HepG2 (cell line): ENCODE data around the gene RTN4RL2. TPM values are rescaled to one million over a fixed set of nuclear protein-coding genes. Genes with fewer than 3 reads are reported as not detected.

Experiments used
- E2F2 ChIP-seq: sonication (generic); formaldehyde crosslinking; IDR thresholded peaks from 2 replicates; pipeline ENCODE4 v1.4.0; 2020; ENCODE audit warnings: missing genetic modification reagents, borderline replicate concordance
- HNF1A ChIP-seq, 2 experiments: sonication (generic) in 1 of 2; formaldehyde crosslinking in 1 of 2; IDR thresholded peaks; 2 replicates each; pipeline versions ENCODE4 v1.4.0 to v1.6.1; 2016 to 2020; ENCODE audit warnings: borderline replicate concordance in 1 of 2, low read depth in 1 of 2, mild to moderate bottlenecking in 1 of 2, missing genetic modification reagents in 1 of 2
- HNF4G ChIP-seq, 2 experiments: sonication (generic) in 1 of 2; formaldehyde crosslinking in 1 of 2; IDR thresholded peaks; 2 replicates each; pipeline versions ENCODE4 v1.4.0 to v1.6.1; 2011 to 2020; ENCODE audit warnings: borderline replicate concordance in 2 of 2, low read depth in 2 of 2, mild to moderate bottlenecking in 2 of 2, low read length in 1 of 2, missing genetic modification reagents in 1 of 2, moderate library complexity in 1 of 2
- KDM5B ChIP-seq: sonication (generic); formaldehyde crosslinking; IDR thresholded peaks from 2 replicates; pipeline ENCODE4 v1.4.0; 2020; ENCODE audit warnings: missing genetic modification reagents, mild to moderate bottlenecking, borderline replicate concordance
- KLF9 ChIP-seq: IDR thresholded peaks from 2 replicates; pipeline ENCODE4 v1.6.1; 2016; ENCODE audit warnings: low read depth
- RXRB ChIP-seq: IDR thresholded peaks from 2 replicates; pipeline ENCODE4 v1.6.1; 2016; ENCODE audit warnings: borderline replicate concordance, missing genetic modification reagents, missing compliant biosample characterization
- SOX6 ChIP-seq, 2 experiments: fragments of 450-650 bp in 1 of 2; sonication (generic) in 1 of 2; formaldehyde crosslinking in 1 of 2; IDR thresholded peaks; 2 replicates each; pipeline versions ENCODE4 v1.4.0 to v1.6.1; 2017 to 2020; ENCODE audit warnings: antibody characterized with exemption in 1 of 2, mild to moderate bottlenecking in 1 of 2, missing genetic modification reagents in 1 of 2
- ZNF616 ChIP-seq: sonication (generic); formaldehyde crosslinking; IDR thresholded peaks from 2 replicates; pipeline ENCODE4 v1.5.0; 2020; ENCODE audit warnings: low read depth, mild to moderate bottlenecking, missing genetic modification reagents
- ZNF704 ChIP-seq: sonication (generic); formaldehyde crosslinking; IDR thresholded peaks from 2 replicates; pipeline ENCODE4 v1.8.1; 2023; ENCODE audit warnings: mild to moderate bottlenecking, inconsistent platforms, moderate library complexity, missing genetic modification reagents, borderline replicate concordance
- ZSCAN25 ChIP-seq: sonication (generic); formaldehyde crosslinking; IDR thresholded peaks from 2 replicates; pipeline ENCODE4 v1.8.0; 2022; ENCODE audit warnings: mild to moderate bottlenecking, missing genetic modification reagents
- polyA plus RNA-seq, 8 experiments: library from polyadenylated mRNA; depleted of rRNA in 3 of 8; stranded (reverse) in 7 of 8; unstranded in 1 of 8; fragments of >200 nt; fragmentation: Illumina TruSeq in 4 of 8; extraction: Trizol in 4 of 8; gene quantifications; 2 replicates each; pipeline versions ENCODE4 v1.2.1 to v1.2.3, GENCODE V29; 2011 to 2016; ENCODE audit warnings: low read depth in 4 of 8, missing spikeins in 1 of 8, mixed read lengths in 1 of 8; ENCODE audit not compliant: insufficient read depth in 1 of 8
- total RNA-seq, 5 experiments: library from RNA; depleted of rRNA; stranded (reverse); fragments of >200 nt; fragmentation: Illumina TruSeq; extraction: Trizol; gene quantifications; 2 replicates each; pipeline ENCODE4 v1.2.3, GENCODE V29; 2016; ENCODE audit warnings: low read depth in 1 of 5
- TF ChIP-seq, protein P1 (sequence below): sonication (generic); formaldehyde crosslinking; IDR thresholded peaks from 2 replicates; pipeline ENCODE4 v1.5.0; 2020; ENCODE audit warnings: mild to moderate bottlenecking, missing genetic modification reagents

RTN4RL2 gene
- total and polyA plus RNA-seq, 2 of the 13 experiments (the other 11 are each of a cell fraction or from before 2014, with no cell fraction given), result 1.3 to 4.3 TPM

GRCh38 chr11:57497303-57498247, 37.2 kb downstream of the RTN4RL2 start (continued):
- TF ChIP-seq E2F2 (no peak), ZNF616 (CRISPR knock-in tag) (no peak), RXRB (peak; percentile 98), HNF4G (IDR thresholded peaks at IDR 0.05; ENCODE audit: borderline replicate concordance, low read depth, low read length) (peak; percentile 99), HNF4G (CRISPR knock-in tag; IDR thresholded peaks at IDR 0.05; ENCODE audit: borderline replicate concordance, low read depth) (peak; percentile 91), SOX6 (IDR thresholded peaks at IDR 0.05) (no peak), SOX6 (CRISPR knock-in tag; IDR thresholded peaks at IDR 0.05) (peak; percentile 95), HNF1A (IDR thresholded peaks at IDR 0.05; ENCODE audit: low read depth) (0 out of 2 replicates have a peak, but pooled peaks have one; percentile 39), HNF1A (CRISPR knock-in tag; IDR thresholded peaks at IDR 0.05; ENCODE audit: borderline replicate concordance) (peak; percentile 12; the same call in 1 of the 2 replicates), ZSCAN25 (0 out of 2 replicates have a peak, but pooled peaks have one; percentile 43), KLF9 (CRISPR knock-in tag) (no peak), KDM5B (CRISPR knock-in tag) (peak; percentile 77), ZNF704 (CRISPR knock-in tag) (peak; percentile 52; the same call in 1 of the 2 replicates)
- TF ChIP-seq, protein P1, sequence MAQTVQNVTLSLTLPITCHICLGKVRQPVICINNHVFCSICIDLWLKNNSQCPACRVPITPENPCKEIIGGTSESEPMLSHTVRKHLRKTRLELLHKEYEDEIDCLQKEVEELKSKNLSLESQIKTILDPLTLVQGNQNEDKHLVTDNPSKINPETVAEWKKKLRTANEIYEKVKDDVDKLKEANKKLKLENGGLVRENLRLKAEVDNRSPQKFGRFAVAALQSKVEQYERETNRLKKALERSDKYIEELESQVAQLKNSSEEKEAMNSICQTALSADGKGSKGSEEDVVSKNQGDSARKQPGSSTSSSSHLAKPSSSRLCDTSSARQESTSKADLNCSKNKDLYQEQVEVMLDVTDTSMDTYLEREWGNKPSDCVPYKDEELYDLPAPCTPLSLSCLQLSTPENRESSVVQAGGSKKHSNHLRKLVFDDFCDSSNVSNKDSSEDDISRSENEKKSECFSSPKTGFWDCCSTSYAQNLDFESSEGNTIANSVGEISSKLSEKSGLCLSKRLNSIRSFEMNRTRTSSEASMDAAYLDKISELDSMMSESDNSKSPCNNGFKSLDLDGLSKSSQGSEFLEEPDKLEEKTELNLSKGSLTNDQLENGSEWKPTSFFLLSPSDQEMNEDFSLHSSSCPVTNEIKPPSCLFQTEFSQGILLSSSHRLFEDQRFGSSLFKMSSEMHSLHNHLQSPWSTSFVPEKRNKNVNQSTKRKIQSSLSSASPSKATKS (CRISPR knock-in tag), result peak; percentile 74; the same call in 1 of the 2 replicates
